ENCODE results near the gene ATP6V1E1.
"Not testable (repeated sequence)": the region's sequence is repeated elsewhere in the genome, so short reads cannot be mapped to it uniquely, and the experiment has no call there.

Gene ATP6V1E1

GRCh38 chr22:17628406-17629172 is at the start of gene ATP6V1E1:
Gene ATP6V1E1, minus strand, starts transcription at chr22:17628749. Its CDS starts 114 bp downstream, at chr22:17628635.
- FAIRE-seq = peak; percentile 49

GRCh38 chr22:17675584-17675983 is 47.0 kb upstream of the ATP6V1E1 start:
- FAIRE-seq = no peak

- FAIRE-seq = no peak
These were observed 45.6 kb upstream of the ATP6V1E1 start for GRCh38 chr22:17674152-17674551.

GRCh38 chr22:17672417-17672991 is 44.0 kb upstream of the ATP6V1E1 start:
- no peak for FAIRE-seq

- FAIRE-seq = not testable (repeated sequence)
These were observed 43.1 kb upstream of the ATP6V1E1 start for GRCh38 chr22:17671521-17672092.

- FAIRE-seq = no peak
These were observed 37.3 kb upstream of the ATP6V1E1 start for GRCh38 chr22:17665854-17666253.

GRCh38 chr22:17665248-17665647 is 36.7 kb upstream of the ATP6V1E1 start:
- FAIRE-seq = no peak

- FAIRE-seq = no peak
These were observed 36.0 kb upstream of the ATP6V1E1 start for GRCh38 chr22:17664414-17665055.

GRCh38 chr22:17656870-17657395 is 28.4 kb upstream of the ATP6V1E1 start:
- FAIRE-seq = no peak

- no peak for FAIRE-seq
These were observed 26.7 kb upstream of the ATP6V1E1 start for GRCh38 chr22:17655289-17655688.

- FAIRE-seq = no peak
These were observed 20.0 kb upstream of the ATP6V1E1 start for GRCh38 chr22:17648569-17648968.

GRCh38 chr22:17647991-17648390 is 19.4 kb upstream of the ATP6V1E1 start:
- FAIRE-seq = no peak

- FAIRE-seq = no peak
These were observed 18.9 kb upstream of the ATP6V1E1 start for GRCh38 chr22:17647452-17647851.

GRCh38 chr22:17642357-17642756 is 13.8 kb upstream of the ATP6V1E1 start:
- not testable (repeated sequence) for FAIRE-seq

- FAIRE-seq = no peak
These were observed 12.7 kb upstream of the ATP6V1E1 start for GRCh38 chr22:17641269-17641668.

GRCh38 chr22:17639247-17639741 is 10.7 kb upstream of the ATP6V1E1 start:
- no peak for FAIRE-seq

GRCh38 chr22:17638432-17639246 is 10.1 kb upstream of the ATP6V1E1 start, which contains the start of gene BCL2L13:
Gene BCL2L13, plus strand, starts transcription at chr22:17638757. Its CDS starts 16,955 bp downstream, at chr22:17655712.
- no peak for FAIRE-seq

- FAIRE-seq = no peak
These were observed 9.6 kb upstream of the ATP6V1E1 start for GRCh38 chr22:17638182-17638431.

- no peak for FAIRE-seq
These were observed 9.1 kb upstream of the ATP6V1E1 start for GRCh38 chr22:17637490-17638181.

- not testable (repeated sequence) for FAIRE-seq
These were observed 8.3 kb upstream of the ATP6V1E1 start for GRCh38 chr22:17636850-17637249.

- no peak for FAIRE-seq
These were observed 6.1 kb upstream of the ATP6V1E1 start for GRCh38 chr22:17634696-17635095.

GRCh38 chr22:17633998-17634323 is 5.4 kb upstream of the ATP6V1E1 start:
- FAIRE-seq = no peak
